Stimulated activated CD4-positive, alpha-beta T cell treated with anti-CD3 and anti-CD28 coated beads, Interleukin-2, amount 100 ng/mL, for 24 hours (primary cell): Measurements from ENCODE around the gene HCLS1.
"Not testable (repeated sequence)": the region's sequence is repeated elsewhere in the genome, so short reads cannot be mapped to it uniquely, and the experiment has no call there.

ENCODE experiments used
- DNase-seq, 2 donors: peaks; one replicate each; pipeline ENCODE4 v3.0.0-alpha.2; 2020

The HCLS1 gene

DNA sequence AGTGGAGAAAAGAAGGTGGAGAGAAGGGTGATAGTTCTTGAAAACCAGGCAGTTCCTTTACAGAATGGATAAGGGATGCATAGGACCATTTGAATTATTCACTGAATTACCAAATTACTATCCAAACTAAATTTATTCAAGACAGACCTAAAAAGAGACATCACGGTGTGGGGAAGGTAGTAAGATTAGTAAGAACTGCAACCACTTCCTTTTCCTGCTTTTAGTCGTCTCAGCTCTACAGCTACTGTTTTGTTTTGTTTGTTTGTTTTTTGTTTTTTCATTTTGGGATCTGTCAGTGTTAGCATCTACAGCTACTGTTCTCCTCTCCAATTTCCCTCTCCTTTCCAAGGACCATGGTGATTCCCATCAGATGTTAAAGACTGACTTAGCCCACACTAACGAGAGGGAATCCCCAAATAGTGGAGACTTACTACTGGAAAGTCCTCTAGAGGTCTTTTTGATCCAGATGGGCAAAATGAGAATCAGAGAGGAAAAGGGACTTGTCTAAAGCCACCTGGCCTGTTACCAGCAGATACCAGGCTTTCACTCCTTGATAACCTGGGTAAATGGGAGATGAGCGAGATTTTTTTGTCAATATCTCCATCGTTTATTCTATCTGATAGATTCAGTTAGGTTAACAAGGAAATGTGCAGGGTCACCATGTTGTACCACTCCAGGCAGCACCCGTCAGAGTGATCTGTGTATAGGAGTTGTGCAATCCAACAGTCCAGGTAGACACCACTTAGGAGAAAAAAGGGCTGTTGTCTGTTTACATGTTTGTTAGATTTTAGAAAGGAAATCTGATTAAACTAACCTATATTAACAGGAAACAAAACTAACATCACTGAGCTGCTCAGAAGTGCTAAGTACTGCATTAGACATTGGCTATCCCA, 6.0 kb downstream of the HCLS1 start:
- DNase-seq = no peak

DNA sequence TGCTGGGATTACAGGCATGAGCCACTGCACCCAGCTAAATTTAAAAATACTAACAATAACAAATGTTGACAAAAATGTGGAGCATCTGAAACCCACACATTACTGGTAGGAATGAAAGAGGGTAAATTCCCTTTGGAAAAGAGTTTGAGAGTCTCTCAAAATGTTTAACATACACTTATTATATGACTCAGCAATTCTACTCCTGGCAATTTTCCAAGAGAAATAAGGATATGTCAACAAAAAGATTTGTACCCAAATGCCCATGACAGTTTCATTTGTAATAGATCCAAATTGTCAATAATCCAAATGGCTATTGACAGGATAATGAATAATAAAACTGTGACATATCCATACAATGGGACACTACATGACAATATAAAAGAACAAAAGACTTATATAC, 9.0 kb downstream of the HCLS1 start:
- no peak for DNase-seq

DNA sequence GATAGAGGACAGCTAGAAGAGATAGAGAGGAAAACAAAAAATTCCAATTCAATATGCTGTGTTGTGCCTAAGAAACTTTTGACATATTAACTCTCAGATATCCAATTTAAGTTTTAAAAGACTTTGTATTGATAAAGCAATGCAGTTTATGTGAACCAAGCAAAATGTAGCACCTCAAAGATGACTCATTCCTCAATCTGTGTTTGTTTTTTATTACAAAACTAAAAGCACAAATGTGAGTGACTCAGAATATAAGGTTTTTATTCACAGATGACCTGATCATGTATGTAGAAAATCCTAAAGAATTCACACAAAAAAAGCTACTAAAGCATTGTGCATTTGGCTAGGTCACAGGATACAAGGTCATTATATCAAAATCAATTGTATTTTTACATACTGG, 11.1 kb downstream of the HCLS1 start:
- no peak for DNase-seq

- DNase-seq = no peak
These were observed 12.3 kb downstream of the HCLS1 start for GRCh38 chr3:121648219-121648958.

GRCh38 chr3:121645054-121645453, 15.6 kb downstream of the HCLS1 start:
- DNase-seq = no peak

DNA sequence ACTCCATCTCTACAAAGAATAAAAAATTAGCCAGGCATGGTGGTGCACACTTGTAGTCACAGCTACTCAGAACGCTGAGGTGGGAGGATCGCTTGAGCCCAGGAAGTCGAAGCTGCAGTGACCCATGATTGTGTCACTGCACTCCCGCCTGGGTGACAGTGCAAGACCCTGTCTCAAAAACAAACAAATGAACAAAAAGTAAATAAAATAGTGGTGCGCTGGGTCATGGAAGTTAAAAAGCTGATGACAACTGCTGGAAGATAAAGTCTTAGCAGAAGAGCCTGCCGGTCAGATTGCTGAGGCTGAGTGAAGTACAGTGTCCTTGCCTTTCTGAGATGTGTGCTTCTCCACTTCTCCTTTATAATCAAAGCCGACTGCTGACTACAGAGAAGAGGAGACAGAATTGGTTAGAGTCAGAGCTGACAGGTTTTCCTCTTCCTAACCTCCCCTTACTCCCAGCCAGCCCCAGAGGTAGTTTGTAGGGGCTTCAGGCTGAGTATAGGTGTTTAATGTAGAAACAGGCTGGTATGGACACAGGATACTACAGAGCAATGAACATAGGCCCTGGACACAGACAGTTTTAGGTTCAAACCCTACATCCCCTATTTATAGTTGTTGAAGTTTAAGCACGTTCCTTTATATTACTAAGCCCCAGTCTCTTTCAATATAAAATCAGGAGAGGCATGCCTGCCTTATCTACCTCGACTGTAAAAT, 17.9 kb downstream of the HCLS1 start:
- DNase-seq = no peak

DNA sequence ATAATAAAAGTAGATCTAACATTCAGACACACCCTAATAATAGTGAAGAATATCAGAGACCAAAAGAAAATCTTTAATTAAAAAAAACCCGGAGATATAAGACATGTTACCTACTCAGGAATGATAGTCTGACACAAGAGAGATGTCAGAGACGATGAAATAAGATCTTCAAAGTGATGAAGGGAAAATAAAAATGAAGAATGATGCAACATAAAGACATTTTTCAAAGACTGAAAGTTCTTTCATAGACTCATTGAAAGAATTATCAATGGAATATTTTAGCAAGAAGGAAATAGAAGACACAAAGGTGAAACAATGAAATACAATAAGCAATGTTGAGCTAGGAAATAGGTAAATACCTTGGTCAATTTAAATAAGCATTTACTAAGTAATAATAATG, 19.6 kb downstream of the HCLS1 start:
- no peak for DNase-seq

DNA sequence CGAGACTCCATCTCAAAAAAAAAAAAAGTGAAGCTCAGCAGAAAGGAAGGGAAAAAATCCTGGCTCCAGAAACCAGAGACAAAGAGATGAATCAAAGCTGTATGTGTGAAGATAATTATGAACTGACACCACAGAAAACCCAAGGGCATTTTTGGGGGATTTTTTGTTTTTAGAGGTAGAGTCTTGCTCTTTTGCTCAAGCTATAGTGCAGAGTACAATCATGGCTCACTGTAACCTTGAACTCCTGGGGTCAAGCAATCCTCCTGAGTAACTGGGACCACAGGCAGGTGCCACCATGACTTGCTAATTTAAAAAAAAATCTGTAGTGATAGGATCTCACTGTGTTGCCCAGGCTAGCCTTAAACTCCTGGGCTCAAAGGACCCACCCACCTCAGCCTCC, 22.8 kb downstream of the HCLS1 start:
- DNase-seq = no peak

DNA sequence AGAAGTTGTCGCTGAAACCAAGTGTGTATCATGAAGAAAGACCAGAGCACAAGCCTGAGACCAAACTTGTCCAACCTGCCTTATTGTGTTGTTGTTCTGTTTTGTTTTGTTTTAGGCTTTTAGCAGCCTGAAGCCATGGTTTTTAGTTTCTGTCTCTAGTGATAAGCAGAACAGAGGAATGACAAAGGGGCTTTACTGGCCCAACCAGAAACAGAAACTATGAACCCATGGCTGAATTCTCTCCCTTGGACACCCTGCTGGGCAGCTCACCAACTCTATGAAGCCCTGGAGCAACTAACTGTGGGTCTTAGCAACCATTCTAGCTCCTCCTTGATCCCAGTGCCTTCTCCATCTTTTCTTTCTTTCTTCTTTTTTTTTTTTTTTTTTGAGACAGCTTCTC, 30.3 kb downstream of the HCLS1 start:
- no peak for DNase-seq

DNA sequence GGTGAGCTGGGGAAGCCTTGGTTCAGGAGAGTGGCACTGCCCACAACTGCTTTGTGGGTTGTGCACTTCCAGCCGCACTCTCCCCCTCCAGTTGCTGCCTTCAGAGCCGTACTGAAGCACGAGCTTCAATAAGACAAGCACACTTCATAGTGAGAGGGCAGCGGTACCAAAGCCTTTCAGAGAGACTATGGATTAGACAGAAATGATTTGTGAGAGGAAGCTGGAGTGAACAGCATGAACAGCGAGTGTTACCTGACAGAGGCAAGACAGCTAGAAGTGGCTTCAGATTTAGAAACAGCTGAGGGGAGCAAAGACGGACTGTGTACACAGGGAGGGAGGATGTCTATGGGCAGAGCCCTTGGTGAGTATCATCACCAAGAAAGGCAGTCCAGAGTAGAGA, 31.1 kb downstream of the HCLS1 start:
- no peak for DNase-seq

GRCh38 chr3:121627622-121628021, 33.1 kb downstream of the HCLS1 start:
- no peak for DNase-seq

- no peak for DNase-seq
These were observed 33.5 kb downstream of the HCLS1 start for GRCh38 chr3:121627211-121627610.

DNA sequence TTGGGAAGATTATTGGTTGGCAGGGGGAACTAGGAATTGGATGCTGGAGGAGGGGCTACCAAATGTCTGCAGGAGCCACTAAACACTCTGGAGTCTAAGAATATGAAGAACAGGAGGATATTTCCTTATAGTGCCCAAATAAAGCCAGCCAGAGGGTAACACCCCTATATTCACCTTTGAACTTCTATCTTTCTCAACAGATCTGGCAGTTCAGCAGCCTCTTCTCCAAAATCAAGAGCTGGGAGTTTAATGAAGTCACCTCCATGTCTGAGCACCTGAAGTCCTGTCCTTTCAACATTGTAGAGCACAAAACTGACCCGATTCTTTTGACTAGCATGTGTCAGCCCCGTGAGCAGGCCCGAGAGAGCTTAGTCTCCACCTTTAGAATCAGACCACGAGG, 34.2 kb downstream of the HCLS1 start:
- no peak for DNase-seq

- DNase-seq = no peak
These were observed 36.4 kb downstream of the HCLS1 start for GRCh38 chr3:121624147-121624899.

DNA sequence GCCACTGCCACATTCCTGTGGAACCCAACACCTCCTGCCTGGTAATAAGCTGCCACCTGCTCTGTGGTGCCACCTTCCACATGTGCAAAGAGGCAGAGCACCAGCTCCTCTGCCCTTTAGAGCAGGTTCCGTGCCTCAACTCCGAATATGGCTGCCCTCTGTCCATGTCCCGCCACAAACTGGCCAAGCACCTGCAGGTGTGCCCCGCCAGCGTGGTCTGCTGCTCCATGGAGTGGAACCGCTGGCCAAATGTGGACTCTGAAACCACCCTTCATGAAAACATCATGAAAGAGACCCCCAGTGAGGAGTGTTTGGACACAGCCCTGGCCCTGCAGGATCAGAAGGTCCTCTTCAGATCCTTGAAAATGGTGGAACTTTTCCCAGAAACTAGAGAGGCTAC, 39.2 kb downstream of the HCLS1 start:
- DNase-seq = no peak

- no peak for DNase-seq
These were observed 41.0 kb downstream of the HCLS1 start for GRCh38 chr3:121619691-121620090.

DNA sequence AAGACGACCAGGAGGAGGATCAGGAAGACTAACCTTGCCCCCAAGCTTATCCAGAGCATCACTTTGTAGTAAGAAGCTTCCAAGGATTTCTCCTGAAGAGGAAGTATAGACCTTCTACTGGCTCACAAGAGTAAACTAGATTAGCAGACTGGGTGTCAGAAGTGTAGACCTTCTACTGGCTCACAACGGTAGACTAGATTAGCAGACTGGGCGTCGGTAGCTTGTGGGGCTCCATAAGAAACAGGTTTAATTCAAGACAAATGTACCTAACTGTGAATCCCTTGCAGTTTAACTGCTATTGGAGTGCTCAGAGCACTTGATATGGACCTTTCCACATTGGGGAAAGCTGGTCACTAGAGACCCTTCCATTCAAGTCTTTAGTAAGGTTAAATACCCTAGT, 54.6 kb downstream of the HCLS1 start:
- DNase-seq = no peak

- DNase-seq = no peak
These were observed 55.9 kb downstream of the HCLS1 start for GRCh38 chr3:121604759-121605158.

GRCh38 chr3:121601212-121601812, 59.4 kb downstream of the HCLS1 start:
- no peak for DNase-seq

DNA sequence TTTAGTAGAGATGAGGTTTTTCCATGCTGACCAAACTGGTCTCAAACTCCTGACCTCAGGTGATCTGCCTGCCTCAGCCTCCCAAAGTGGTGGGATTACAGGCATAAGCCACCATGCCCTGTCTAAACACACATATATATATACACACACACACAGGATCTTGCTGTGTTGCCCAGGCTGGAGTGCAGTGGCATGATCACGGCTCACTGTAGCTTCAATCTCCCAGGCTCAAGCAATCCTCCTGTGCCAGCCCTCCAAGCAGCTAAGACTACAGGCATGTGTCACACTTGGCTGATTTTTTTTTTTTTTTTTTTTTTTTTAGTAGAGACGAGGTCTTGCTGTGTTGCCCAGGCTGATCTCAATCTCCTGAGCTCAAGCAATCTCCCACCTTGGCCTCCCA, 60.8 kb downstream of the HCLS1 start:
- not testable (repeated sequence) for DNase-seq

GRCh38 chr3:121598564-121598963, 62.1 kb downstream of the HCLS1 start:
- DNase-seq = no peak

- no peak for DNase-seq
These were observed 64.8 kb downstream of the HCLS1 start for GRCh38 chr3:121595765-121596406.
